Activated CD4-positive, alpha-beta T cell treated with anti-CD3 and anti-CD28 coated beads, Interleukin-2, Interleukin-4, amounts not matched to agents 100 ng/mL and 50 ng/mL, durations not matched to agents 16 hours and 8 hours (primary cell): Measurements from ENCODE around the gene ILF3.

Source experiments
- DNase-seq: peaks from one replicate; pipeline ENCODE4 v3.0.0-alpha.2; 2020; ENCODE audit warnings: low spot score

The ILF3 gene

DNA sequence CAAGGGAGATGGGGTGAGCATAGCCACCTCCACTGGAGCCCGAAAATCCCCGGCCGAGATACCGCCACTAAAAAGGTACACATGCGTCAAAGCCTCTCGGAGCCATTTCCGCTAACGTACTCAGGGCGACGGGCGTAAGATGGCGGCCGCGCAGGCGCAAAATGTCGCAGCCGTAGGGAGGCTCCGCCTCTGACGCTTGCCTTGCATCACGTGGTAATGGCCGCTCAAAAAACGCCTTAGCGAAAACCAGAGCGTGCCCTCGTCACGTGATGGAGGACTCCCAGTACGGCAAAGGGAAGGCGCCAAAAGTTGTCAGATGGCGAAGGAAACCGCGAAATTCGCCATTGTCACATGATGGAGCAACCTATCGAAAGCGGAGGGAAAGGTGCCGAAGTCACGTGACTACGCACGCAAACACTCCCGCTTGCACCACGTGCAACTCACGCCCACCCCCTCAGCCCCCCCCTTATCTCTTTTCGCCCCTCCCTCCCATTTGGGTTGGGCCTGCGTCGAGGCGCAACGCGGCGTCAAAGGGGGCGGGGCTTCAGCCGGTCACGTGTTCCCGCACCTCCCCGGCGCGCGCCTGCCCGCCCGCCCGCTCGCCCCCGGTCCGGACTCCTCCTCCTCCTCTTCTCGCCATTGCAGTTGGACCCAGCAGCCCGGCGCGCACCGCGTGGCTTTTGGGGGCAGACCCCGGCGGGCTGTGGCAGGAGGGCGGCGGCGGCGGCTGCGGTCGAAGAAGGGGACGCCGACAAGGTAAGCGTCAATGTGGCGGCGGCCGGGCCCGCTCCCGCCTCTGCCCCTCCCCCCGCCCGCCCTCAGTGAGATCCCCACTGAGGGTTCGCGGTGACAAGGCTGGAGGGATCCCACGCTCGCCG lies at the start of gene ILF3:
TSS of gene ILF3 (plus strand) at position 615 of the 878 bp plus-strand sequence. CDS start 16,260 bp downstream, outside the sequence.
- DNase-seq: peak; percentile 100

DNA sequence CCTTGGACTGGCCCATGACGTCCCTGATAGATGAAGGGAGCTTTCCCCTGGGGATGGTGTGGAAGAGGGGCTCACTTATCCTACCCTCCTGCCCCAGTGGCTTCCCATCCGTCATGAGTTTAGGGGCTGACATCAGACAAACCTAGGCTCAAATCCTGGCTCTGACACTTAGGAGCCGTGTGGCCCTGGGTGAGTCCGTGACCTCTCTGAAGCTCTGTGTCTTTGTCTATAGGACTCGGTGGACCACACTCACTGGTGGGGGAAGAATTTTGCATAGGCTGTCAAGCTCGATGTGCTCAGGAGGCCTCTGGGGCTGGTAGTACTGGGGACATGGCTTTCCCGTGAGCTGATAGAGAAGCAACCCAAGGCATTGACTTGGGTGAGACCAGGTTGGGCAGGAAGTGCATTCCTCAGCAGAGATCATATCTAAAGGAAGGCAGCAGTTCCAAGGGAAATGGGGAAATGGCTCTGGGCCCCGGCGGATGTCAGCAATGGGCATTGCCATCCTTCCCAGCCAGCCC lies 49.6 kb upstream of the ILF3 start:
- DNase-seq: peak; percentile 6

- DNase-seq: no peak
Measured at GRCh38 chr19:10611907-10612306, 42.2 kb upstream of the ILF3 start.

DNA sequence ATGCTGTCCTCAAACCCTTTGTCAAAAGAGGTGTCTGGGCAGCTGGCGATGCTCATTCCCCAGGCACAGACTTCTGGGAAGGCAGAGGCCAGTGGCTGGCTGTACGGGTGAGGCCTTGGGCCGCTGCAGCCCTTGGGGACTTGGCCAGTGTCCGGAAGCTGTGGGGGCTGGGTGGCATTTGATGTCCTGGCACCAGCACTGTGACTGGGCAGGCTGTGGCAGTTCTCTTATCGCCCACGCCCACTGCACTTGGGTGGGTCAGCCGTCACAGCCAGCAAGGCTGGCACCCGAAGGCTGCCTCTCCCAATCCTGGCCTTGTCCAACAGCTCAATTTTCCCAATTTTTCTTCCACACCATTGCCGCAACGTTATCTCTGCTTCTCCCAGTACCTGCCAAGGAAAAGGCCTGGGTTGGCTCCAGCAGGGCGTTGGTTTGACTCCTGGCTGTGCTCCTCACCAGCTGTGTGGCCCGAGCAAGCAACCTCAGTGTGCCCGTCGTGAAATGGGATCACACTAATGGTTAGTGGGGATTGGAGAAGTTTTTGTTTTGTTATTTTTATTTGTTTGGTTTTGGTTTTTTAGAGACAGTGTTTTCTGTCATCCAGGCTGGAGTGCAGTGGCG lies 41.5 kb upstream of the ILF3 start:
- no peak for DNase-seq

DNA sequence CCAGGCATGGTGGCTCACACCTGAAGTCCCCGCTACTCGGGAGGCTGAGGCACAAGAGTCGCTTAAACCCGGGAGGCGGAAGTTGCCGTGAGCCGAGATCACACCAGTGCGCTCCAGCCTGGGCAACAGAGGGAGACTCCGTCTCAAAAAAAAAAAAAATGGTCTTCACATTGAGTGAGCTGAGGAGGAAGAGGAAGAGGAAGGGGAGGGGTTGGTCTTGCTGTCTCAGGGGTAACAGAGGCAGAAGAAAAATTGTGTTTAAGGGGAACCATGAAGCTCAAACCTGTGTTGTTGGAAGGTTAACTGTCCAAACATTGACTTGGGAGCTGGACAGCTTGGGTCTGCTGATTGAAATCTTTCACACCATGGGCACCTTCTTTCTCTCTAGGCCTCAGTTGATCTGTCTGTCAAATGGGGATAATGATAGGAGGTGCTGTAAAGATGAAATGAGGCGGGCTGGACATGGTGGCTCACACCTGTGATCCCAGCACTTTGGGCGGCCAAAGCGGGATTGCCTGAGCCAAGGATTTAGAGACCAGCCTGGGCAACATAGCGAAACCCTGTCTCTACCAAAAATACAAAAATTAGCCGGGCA lies 38.6 kb upstream of the ILF3 start:
- DNase-seq: no peak

DNA sequence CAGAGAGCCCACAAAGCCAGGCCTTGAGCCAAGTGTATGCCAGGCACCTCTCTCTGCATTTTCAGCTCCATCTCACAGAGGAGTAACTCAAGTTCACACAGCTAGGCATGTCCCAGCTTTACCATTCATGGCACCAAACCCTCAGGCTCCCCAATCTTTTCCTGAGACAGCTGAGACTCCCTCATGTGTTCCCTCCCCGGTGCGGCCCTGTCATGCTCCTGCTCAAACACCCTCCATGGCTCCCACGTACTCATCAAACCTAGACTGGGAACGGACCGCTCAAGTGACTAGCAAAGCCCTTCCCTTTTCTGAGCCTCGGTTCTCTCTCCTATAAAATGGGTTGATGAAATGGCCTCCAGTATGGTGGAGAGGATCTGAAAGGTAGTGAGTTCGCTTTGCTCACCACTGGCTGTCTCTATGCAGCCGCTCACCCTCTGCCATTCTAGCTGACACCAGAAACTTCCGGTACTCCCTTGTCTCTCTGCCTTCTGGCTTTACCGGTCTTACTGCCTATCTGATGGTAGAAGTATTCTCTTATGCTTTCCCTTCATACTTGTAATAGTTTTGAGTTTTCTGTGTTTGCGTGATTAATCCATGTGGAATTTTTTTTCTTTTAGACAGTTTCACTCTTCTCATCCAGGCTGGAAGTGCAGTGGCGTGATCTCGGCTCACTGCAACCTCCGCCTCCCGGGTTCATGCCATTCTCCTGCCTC lies 36.6 kb upstream of the ILF3 start:
- no peak for DNase-seq

GRCh38 chr19:10618846-10619245 lies 35.3 kb upstream of the ILF3 start:
- no peak for DNase-seq

- DNase-seq: no peak
Measured at GRCh38 chr19:10620786-10621185, 33.4 kb upstream of the ILF3 start.

- no peak for DNase-seq
Measured at GRCh38 chr19:10621966-10622365, 32.2 kb upstream of the ILF3 start.

DNA sequence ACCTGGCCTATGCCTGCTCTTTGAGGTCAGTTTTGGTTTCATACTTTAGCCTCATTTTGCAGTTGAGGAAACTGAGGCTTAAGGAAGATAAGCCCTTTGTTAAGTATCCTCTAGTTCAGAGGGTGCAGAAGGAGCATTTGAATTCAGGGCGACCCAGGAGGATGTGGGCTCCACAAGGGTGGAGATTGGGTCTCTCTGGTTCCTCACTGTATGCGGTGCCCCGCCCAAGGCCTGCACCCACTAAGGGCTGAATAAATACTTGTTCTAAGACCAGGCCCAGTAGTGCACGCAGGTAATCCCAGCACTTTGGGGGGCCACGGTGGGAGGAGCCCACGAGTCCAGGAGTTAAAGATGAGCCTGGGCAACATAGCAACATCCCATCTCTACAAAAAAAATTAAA lies 29.6 kb upstream of the ILF3 start:
- no peak for DNase-seq

GRCh38 chr19:10625003-10625761 lies 29.0 kb upstream of the ILF3 start, which contains the start of gene SLC44A2:
SLC44A2 (plus strand) TSS chr19:10625553; CDS start chr19:10625634, 81 bp downstream.
- no peak for DNase-seq

GRCh38 chr19:10625762-10626138 lies 28.4 kb upstream of the ILF3 start:
- DNase-seq: no peak

DNA sequence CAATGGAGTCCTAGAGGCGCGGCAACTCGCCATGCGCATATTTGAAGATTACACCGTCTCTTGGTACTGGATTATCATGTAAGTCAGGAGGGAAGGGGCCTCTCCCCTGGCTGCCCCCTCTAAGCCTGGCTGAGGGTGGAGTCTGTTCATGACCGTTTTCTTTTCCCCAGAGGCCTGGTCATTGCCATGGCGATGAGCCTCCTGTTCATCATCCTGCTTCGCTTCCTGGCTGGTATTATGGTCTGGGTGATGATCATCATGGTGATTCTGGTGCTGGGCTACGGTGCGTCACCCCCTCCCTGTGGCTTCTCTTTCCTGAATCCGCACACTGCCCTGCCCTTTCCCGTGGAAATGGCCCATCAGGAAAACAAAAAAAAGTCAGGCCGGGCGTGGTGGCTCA lies 22.3 kb upstream of the ILF3 start:
- DNase-seq: no peak

GRCh38 chr19:10634430-10634829 lies 19.7 kb upstream of the ILF3 start:
- no peak for DNase-seq

DNA sequence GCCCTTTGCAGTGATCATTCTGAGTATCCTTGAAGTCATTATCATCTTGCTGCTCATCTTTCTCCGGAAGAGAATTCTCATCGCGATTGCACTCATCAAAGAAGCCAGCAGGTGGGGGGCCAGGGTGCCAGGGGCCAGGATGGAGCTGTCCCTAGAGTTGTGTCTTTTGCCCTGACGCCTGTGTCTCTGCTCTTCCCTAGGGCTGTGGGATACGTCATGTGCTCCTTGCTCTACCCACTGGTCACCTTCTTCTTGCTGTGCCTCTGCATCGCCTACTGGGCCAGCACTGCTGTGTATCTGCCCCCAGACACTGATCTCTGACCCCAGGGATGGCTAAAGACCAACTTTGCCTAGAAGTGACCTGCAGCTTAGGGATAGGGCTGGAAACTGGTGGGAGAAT lies 19.2 kb upstream of the ILF3 start:
- DNase-seq: no peak

DNA sequence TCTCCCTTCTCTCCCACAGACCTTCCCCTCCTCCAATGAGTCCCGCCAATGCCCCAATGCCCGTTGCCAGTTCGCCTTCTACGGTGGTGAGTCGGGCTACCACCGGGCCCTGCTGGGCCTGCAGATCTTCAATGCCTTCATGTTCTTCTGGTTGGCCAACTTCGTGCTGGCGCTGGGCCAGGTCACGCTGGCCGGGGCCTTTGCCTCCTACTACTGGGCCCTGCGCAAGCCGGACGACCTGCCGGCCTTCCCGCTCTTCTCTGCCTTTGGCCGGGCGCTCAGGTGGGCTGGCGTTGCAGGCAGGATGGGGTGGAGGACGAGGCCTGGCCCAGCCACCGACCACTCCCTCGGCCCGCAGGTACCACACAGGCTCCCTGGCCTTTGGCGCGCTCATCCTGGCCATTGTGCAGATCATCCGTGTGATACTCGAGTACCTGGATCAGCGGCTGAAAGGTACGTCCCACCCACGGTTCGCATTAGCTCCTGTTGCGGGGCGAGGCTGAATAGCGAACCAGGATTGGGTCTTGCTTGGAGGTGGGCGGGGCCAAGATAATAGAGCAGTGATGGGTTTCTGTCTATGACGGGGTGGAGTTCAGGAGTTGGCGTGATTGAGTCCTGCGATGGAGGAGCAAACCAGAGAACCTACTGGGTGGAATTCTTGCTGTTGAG lies 17.7 kb upstream of the ILF3 start:
- DNase-seq: no peak

DNA sequence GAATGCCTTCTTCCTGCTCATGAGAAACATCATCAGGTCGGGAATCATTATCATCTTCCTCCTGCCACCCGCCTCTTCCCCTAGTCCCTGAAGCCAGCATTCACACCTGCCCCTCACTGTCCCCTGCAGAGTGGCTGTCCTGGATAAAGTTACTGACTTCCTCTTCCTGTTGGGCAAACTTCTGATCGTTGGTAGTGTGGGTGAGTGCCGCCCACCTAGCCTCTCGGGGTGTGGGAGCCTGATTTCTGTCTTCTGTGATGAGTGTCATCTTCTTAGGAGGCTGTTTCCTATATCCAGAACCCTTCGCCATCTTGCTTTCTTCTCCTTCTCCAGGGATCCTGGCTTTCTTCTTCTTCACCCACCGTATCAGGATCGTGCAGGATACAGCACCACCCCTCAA lies 16.3 kb upstream of the ILF3 start:
- DNase-seq: no peak

DNA sequence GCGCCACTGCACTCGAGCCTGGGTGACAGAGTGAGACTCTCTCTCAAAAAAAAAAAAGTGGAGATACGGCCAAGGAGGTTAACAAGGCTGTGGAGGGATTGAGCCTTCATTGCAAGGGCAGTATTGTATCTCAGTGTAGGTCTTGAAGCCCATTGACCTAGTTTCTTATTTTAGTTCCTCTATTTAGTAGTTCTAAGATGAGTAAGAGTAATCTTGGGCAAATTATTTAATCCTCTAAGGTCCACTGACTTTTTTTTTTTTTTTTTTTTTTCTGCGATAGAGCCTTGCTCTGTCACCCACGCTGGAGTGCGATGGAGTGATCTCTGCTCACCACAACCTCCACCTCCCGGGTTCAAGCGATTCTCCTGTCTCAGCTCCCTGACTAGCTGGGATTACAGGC lies 14.3 kb upstream of the ILF3 start:
- no peak for DNase-seq

DNA sequence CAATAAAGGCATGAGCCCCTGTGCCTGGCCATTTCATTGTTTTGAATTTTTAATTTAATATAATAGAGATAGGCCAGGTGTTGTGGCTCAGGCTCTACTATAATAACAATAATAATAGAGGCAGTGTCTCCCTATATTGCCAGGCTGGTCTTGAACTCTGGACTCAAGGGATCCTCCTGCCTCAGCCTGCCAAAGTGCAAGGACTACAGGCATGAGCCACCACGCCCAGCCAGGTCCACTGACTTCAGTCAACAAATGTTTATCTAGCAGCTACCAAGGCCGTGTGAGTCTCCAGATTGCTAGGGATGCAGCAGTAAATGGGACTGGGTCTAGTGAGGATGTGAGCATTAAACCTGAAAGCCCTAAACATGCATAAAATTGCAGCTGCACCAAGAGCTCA lies 13.8 kb upstream of the ILF3 start:
- no peak for DNase-seq

- DNase-seq: no peak
Measured at GRCh38 chr19:10641248-10641647, 12.9 kb upstream of the ILF3 start.
